ENCODE results near the gene SHISAL2A. TPM values are rescaled to one million over a fixed set of nuclear protein-coding genes. Genes with fewer than 3 reads are reported as not detected.

Gene SHISAL2A
- polyA plus RNA-seq, 1 donor from 2014 or later = not detected

DNA sequence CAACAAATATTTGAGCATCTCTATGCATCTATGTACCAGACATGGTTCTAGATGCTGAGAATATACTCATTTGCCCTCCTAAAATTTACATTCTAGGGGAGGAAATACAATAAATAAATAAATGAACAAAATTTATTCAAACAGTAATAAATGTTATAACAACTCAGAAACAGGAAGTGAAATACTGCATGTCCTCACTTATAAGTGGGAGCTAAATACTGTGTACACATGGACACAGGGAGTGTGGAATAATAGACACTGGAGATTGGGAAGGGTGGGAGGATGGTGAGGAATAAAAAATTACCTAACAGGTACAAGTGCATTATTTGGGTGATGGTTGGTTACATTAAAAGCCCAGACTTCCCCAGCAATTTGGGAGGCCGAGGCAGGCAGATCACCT lies 60.9 kb downstream of the SHISAL2A start:
- H3K27me3 ChIP-seq (ENCODE audit: insufficient read depth, low read depth, low read length) = no peaks in the 10 kb centered on the region
- H3F3A ChIP-seq (ENCODE audit: insufficient read depth, low read length, poor library complexity, severe bottlenecking) = no peaks in the 10 kb centered on the region
- TF ChIP-seq, protein P1, sequence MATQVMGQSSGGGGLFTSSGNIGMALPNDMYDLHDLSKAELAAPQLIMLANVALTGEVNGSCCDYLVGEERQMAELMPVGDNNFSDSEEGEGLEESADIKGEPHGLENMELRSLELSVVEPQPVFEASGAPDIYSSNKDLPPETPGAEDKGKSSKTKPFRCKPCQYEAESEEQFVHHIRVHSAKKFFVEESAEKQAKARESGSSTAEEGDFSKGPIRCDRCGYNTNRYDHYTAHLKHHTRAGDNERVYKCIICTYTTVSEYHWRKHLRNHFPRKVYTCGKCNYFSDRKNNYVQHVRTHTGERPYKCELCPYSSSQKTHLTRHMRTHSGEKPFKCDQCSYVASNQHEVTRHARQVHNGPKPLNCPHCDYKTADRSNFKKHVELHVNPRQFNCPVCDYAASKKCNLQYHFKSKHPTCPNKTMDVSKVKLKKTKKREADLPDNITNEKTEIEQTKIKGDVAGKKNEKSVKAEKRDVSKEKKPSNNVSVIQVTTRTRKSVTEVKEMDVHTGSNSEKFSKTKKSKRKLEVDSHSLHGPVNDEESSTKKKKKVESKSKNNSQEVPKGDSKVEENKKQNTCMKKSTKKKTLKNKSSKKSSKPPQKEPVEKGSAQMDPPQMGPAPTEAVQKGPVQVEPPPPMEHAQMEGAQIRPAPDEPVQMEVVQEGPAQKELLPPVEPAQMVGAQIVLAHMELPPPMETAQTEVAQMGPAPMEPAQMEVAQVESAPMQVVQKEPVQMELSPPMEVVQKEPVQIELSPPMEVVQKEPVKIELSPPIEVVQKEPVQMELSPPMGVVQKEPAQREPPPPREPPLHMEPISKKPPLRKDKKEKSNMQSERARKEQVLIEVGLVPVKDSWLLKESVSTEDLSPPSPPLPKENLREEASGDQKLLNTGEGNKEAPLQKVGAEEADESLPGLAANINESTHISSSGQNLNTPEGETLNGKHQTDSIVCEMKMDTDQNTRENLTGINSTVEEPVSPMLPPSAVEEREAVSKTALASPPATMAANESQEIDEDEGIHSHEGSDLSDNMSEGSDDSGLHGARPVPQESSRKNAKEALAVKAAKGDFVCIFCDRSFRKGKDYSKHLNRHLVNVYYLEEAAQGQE (IDR thresholded peaks at IDR 0.05; ENCODE audit: borderline replicate concordance) = no peak
- no peaks in the 10 kb centered on the region for H3K36me3 ChIP-seq (ENCODE audit: insufficient read depth, low read length)
- no peaks in the 10 kb centered on the region for H4K20me1 ChIP-seq (ENCODE audit: insufficient read depth)
- H3K9me3 ChIP-seq (ENCODE audit: low read length) = no peaks in the 10 kb centered on the region
- no peak overlapping the region for H3K4me2 ChIP-seq (ENCODE audit: low read length)
- H3K4me3 ChIP-seq (ENCODE audit: low read length) = no peak overlapping the region
- H3K27ac ChIP-seq (ENCODE audit: low read length) = no peak overlapping the region
- H3K79me2 ChIP-seq (replicated peaks; ENCODE audit: insufficient read depth, low read length) = no peaks in the 10 kb centered on the region
- H3K9ac ChIP-seq (ENCODE audit: low read length) = no peak overlapping the region
- no peaks in the 10 kb centered on the region for H3K9me2 ChIP-seq (ENCODE audit: insufficient read depth, low read length)
- no peak overlapping the region for H2AFZ ChIP-seq (ENCODE audit: low read depth, low read length)

DNA sequence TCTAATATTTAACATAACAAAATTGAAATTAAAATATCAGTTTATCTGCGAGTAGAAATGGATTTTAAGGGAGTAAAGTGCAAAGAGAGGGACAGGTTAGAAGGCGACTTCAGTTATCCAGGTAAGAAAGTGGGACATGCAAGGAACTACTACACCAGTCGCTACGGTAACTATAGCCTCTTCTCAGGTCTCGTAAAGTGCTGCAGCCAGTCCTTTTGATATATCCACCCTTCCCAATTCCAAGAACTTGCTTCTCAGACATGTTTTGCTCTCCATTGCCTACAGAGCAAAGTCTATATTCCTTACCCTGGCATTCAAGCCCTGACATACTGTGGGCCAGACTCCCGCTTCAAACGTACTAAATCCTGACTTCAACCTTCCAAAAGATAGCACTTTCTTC lies 62.7 kb downstream of the SHISAL2A start:
- H3K9ac ChIP-seq (ENCODE audit: low read length) = no peak overlapping the region
- no peak overlapping the region for H3K4me3 ChIP-seq (ENCODE audit: low read length)
- H4K20me1 ChIP-seq (ENCODE audit: insufficient read depth) = no peaks in the 10 kb centered on the region
- H3K79me2 ChIP-seq (replicated peaks; ENCODE audit: insufficient read depth, low read length) = no peaks in the 10 kb centered on the region
- no peaks in the 10 kb centered on the region for H3K36me3 ChIP-seq (ENCODE audit: insufficient read depth, low read length)
- H3K27ac ChIP-seq (ENCODE audit: low read length) = no peak overlapping the region
- H3K27me3 ChIP-seq (ENCODE audit: insufficient read depth, low read depth, low read length) = no peaks in the 10 kb centered on the region
- TF ChIP-seq EZH2 (IDR thresholded peaks at IDR 0.05; ENCODE audit: borderline replicate concordance, insufficient read depth, low read length, poor library complexity, severe bottlenecking) = no peak
- H3K4me2 ChIP-seq (ENCODE audit: low read length) = no peak overlapping the region
- H3F3A ChIP-seq (ENCODE audit: insufficient read depth, low read length, poor library complexity, severe bottlenecking) = no peaks in the 10 kb centered on the region
- no peak overlapping the region for H2AFZ ChIP-seq (ENCODE audit: low read depth, low read length)
- no peaks in the 10 kb centered on the region for H3K9me2 ChIP-seq (ENCODE audit: insufficient read depth, low read length)
- no peaks in the 10 kb centered on the region for H3K9me3 ChIP-seq (ENCODE audit: low read length)

DNA sequence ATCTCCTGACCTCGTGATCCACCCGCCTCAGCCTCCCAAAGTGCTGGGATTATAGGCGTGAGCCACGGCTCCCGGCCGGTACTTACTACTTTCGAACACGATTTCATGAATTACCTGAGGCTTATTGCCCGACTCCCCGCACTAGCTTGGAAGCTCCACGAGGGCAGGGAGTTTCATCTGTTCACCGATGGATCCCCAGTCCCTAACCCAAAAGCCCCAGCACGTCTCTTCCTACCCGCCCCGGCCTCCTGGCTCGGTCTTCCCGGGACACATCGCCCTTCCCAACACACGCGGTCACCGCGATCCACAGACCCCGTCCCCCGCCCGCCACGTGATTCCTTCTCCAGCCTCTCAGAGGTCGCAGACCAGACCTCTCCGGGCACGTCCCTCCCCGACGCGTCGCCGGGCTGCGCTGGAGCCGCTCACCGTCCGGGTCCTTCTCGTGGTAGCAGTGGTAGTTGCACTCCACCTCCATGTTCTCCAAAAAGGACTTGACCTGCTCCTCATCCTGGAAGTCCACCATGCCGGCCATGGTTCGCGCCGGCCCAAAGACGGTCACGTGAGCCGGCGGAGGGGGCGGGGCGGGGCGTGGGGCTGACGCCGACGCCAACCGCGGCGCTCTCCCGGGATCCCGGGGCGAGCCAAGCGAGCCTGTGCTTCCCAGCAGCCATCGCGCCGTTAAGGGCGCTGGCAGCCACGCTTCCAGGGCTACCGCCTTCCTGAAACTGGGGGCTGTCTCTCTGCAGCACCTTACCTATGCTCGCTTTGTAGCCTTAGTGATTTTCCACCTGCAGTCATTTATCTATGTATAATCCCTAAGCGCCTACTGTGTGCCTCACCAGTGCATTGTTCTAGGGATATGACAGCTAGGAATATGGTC lies 65.1 kb downstream of the SHISAL2A start, which contains the start of gene COA7:
Gene COA7 (minus strand): TSS at position 553 of the 880 bp plus-strand sequence. CDS start 21 bp downstream, at position 532.
- Histone ChIP-seq H3F3A (ENCODE audit: insufficient read depth, low read length, poor library complexity, severe bottlenecking) (no peaks in the 10 kb centered on the region), H3K27ac (ENCODE audit: low read length) (peak within 1 kb of the TSS; percentile 76), H3K4me2 (ENCODE audit: low read length) (peak within 1 kb of the TSS; percentile 52), H3K79me2 (replicated peaks; ENCODE audit: insufficient read depth, low read length) (no peaks in the 10 kb centered on the region), H3K9me2 (ENCODE audit: insufficient read depth, low read length) (no peaks in the 10 kb centered on the region), H4K20me1 (ENCODE audit: insufficient read depth) (no peaks in the 10 kb centered on the region), H3K27me3 (ENCODE audit: insufficient read depth, low read depth, low read length) (no peaks in the 10 kb centered on the region), H3K36me3 (ENCODE audit: insufficient read depth, low read length) (no peaks in the 10 kb centered on the region), H3K4me3 (ENCODE audit: low read length) (peak within 1 kb of the TSS; percentile 93), H3K9ac (ENCODE audit: low read length) (peak within 1 kb of the TSS; percentile 64), H2AFZ (ENCODE audit: low read depth, low read length) (peak within 1 kb of the TSS; percentile 98), H3K9me3 (ENCODE audit: low read length) (no peaks in the 10 kb centered on the region)
- TF ChIP-seq, protein P1 (IDR thresholded peaks at IDR 0.05; ENCODE audit: borderline replicate concordance) = peak; percentile 59
- TF ChIP-seq RAD21 (conservative IDR thresholded peaks at IDR 0.05) (peak; percentile 11), TAF1 (IDR thresholded peaks at IDR 0.05; ENCODE audit: low read depth) (peak; percentile 36), MXI1 (conservative IDR thresholded peaks at IDR 0.05; ENCODE audit: poor library complexity, severe bottlenecking) (peak; percentile 74), SMC3 (conservative IDR thresholded peaks at IDR 0.05; ENCODE audit: poor library complexity) (peak; percentile 20), EP300 (conservative IDR thresholded peaks at IDR 0.05; ENCODE audit: poor library complexity, severe bottlenecking) (no peak), POLR2AphosphoS5 (IDR thresholded peaks at IDR 0.05) (peak; percentile 85)
- TF ChIP-seq, protein P2, sequence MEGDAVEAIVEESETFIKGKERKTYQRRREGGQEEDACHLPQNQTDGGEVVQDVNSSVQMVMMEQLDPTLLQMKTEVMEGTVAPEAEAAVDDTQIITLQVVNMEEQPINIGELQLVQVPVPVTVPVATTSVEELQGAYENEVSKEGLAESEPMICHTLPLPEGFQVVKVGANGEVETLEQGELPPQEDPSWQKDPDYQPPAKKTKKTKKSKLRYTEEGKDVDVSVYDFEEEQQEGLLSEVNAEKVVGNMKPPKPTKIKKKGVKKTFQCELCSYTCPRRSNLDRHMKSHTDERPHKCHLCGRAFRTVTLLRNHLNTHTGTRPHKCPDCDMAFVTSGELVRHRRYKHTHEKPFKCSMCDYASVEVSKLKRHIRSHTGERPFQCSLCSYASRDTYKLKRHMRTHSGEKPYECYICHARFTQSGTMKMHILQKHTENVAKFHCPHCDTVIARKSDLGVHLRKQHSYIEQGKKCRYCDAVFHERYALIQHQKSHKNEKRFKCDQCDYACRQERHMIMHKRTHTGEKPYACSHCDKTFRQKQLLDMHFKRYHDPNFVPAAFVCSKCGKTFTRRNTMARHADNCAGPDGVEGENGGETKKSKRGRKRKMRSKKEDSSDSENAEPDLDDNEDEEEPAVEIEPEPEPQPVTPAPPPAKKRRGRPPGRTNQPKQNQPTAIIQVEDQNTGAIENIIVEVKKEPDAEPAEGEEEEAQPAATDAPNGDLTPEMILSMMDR (IDR thresholded peaks at IDR 0.05; ENCODE audit: poor library complexity, severe bottlenecking) = no peak
